Measurements from ENCODE around the gene ZFP90.

ZFP90 gene

DNA sequence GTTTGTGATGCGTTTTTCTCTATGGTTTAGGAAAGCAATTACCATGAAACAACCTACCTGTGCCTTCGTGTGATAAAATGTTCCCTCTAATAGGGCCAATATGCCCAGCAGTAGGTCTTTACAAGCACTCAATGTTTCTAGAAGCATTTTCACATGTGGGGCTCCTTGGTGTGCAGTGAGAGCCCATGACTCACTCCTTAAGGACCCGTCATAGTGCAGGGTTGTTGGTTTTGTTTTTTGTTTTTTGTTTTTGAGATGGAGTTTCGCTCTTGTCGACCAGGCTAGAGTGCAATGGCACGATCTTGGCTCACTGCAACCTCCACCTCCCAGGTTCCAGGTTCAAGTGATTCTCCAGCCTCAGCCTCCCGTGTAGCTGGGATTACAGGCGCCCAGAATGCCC lies 31.1 kb upstream of the ZFP90 start:
- TF ChIP-seq, protein P1, sequence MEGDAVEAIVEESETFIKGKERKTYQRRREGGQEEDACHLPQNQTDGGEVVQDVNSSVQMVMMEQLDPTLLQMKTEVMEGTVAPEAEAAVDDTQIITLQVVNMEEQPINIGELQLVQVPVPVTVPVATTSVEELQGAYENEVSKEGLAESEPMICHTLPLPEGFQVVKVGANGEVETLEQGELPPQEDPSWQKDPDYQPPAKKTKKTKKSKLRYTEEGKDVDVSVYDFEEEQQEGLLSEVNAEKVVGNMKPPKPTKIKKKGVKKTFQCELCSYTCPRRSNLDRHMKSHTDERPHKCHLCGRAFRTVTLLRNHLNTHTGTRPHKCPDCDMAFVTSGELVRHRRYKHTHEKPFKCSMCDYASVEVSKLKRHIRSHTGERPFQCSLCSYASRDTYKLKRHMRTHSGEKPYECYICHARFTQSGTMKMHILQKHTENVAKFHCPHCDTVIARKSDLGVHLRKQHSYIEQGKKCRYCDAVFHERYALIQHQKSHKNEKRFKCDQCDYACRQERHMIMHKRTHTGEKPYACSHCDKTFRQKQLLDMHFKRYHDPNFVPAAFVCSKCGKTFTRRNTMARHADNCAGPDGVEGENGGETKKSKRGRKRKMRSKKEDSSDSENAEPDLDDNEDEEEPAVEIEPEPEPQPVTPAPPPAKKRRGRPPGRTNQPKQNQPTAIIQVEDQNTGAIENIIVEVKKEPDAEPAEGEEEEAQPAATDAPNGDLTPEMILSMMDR (IDR thresholded peaks at IDR 0.05; ENCODE audit: insufficient read depth, low read depth, low read length, missing control alignments): no peak
- DNase-seq (ENCODE audit: low read depth): no peak
- no peak overlapping the region for H3K4me3 ChIP-seq (ENCODE audit: low read depth, low read length)

DNA sequence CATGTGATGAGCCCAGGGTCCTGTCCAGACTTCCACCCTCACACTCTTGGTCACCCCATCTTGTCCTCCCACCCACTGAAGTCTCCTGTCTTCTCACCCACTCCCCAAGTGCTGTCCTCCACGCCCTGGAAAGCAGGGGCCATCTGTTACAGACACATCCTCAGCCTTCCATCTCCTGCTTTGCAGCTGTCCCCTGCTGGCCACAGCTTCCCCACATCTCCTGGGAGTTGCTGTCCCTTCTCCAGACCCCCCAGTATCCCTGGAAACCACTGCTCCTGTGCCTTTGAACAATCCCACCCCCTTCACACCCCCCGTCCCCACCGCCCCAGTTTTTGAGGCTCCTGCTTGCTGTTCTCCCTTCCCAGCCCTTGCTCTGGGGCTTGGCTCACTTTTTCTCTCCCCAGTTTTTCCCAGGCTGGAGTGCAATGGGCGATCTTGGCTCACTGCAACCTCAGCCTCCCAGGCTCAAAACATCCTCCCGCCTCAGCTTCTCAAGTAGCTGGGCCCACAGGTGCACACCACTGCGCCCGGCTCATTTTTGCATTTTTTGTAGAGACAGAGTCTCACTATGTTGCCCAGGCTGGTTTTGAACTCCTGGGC lies 30.4 kb upstream of the ZFP90 start:
- no peak for DNase-seq (ENCODE audit: low read depth)
- TF ChIP-seq, protein P1 (IDR thresholded peaks at IDR 0.05; ENCODE audit: insufficient read depth, low read depth, low read length, missing control alignments): no peak
- no peak overlapping the region for H3K4me3 ChIP-seq (ENCODE audit: low read depth, low read length)

DNA sequence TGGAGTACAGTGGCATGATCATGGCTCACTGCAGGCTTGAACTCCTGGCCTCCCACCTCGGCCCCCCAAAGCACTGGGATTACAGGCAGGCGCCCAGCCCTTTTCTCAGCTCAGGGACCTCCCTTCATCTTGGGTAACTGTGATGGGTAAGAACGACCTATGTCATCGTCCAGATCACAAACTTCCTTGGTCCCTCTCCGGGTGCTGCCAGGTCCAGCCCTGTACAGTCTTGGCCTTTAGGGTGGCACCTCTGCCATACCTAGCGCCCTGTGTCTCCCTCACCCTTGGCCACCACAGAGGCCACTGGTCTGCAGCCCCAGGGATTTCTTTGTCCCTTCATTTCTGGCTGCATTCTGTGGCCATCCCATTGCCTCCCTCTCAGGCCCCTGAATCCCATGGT lies 29.7 kb upstream of the ZFP90 start:
- TF ChIP-seq, protein P1 (IDR thresholded peaks at IDR 0.05; ENCODE audit: insufficient read depth, low read depth, low read length, missing control alignments): no peak
- no peak overlapping the region for H3K4me3 ChIP-seq (ENCODE audit: low read depth, low read length)
- no peak for DNase-seq (ENCODE audit: low read depth)

DNA sequence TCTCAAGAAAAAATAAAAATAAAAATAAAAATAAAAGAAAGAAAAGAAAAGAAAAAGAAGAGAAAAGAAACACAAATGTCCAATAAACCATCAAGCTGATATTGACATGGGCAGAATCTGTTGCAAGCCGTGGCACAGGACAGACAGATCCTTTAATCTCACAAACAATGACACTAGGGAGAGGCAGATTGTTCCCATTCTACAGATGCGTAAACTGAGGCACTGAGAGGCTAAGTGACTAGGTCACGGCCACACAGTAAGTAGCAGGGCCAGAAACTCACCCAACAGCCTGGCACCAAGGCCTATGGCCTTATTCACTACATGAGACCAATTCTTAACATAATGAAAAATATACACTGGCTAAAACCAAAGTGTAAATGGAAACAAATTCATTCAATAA lies 28.3 kb upstream of the ZFP90 start:
- TF ChIP-seq, protein P1 (IDR thresholded peaks at IDR 0.05; ENCODE audit: insufficient read depth, low read depth, low read length, missing control alignments): no peak
- H3K4me3 ChIP-seq (ENCODE audit: low read depth, low read length): no peak overlapping the region
- DNase-seq (ENCODE audit: low read depth): no peak

DNA sequence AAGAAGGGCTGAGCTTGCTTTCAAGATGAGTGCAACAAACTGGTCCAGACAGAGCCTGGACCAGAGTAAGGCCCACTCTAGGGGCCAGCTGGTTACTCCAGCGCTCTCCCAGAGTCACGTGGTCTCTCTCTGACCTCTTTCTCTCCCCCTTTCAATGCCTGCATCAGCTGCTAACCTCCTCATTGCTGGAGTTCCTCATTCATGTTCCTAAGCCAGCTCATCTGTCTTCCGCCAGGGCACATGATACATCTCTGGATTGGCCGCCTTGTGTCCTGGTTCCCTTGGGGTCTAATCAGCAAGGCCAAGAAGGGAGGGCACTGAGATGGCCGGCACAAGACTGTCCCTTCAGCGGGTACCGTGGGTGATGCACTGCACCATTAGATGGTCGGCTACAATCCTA lies 26.9 kb upstream of the ZFP90 start:
- TF ChIP-seq, protein P1 (IDR thresholded peaks at IDR 0.05; ENCODE audit: insufficient read depth, low read depth, low read length, missing control alignments): no peak
- no peak overlapping the region for H3K4me3 ChIP-seq (ENCODE audit: low read depth, low read length)
- DNase-seq (ENCODE audit: low read depth): no peak

DNA sequence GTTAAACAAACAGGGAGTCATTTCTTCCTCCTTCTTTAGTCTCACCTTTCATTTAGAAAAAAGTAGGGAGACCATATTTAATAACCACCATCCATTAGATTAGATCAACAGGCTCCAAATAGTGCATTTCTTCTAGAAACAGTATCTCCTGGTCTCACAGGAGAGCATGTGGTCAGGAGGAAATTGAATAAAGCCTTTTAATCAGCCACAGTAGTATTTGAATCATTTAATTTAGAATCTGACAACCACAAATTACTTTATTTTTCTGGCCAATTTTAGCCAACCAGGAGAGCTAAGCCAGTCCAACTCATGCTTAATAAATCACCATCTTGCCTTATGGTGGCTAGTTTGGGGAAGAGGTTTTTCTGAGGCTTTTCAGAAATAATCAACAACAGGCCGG lies 26.3 kb upstream of the ZFP90 start:
- TF ChIP-seq, protein P1 (IDR thresholded peaks at IDR 0.05; ENCODE audit: insufficient read depth, low read depth, low read length, missing control alignments): no peak
- DNase-seq (ENCODE audit: low read depth): no peak
- H3K4me3 ChIP-seq (ENCODE audit: low read depth, low read length): no peak overlapping the region

DNA sequence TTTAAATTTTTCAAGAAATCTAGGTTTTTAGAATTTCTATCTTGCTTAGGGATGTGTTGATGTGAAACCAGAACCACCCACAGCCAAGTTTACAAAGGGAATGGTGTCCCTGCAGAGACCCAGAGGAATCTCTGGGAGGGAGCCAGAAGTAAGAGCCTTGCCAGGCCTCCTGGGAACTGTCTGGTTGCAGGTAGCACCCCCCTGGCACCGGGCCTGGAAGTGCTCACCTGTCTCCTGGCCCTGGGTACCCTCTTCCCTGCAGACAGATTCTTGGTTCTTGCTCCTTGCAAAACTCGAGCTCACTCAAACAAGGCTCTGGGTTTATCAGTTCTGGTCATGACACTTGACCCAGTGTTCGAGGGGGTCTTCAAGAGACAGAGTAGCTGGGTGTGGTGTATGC lies 24.6 kb upstream of the ZFP90 start:
- DNase-seq (ENCODE audit: low read depth): no peak
- no peak overlapping the region for H3K4me3 ChIP-seq (ENCODE audit: low read depth, low read length)
- TF ChIP-seq, protein P1 (IDR thresholded peaks at IDR 0.05; ENCODE audit: insufficient read depth, low read depth, low read length, missing control alignments): no peak
